Neural cell (in vitro differentiated cells): ENCODE results near the gene RIC1. TPM values are rescaled to one million over a fixed set of nuclear protein-coding genes. Genes with fewer than 3 reads are reported as not detected.

Source experiments
- H2AFZ ChIP-seq: fragments of 200-600, 300-800 bp; sonication (generic), shearing (Covaris generic); 2 replicates; pipeline ENCODE4 v1.6.0; 2014; ENCODE audit warnings: low read depth, mild to moderate bottlenecking, antibody characterized with exemption, low read length, moderate library complexity
- H3F3A ChIP-seq: fragments of 200-600 bp; shearing (Covaris generic); 2 replicates; pipeline ENCODE4 v1.6.1; 2016; ENCODE audit warnings: mild to moderate bottlenecking, moderate library complexity, mixed read lengths, antibody characterized with exemption, low read length; ENCODE audit not compliant: insufficient read depth, poor library complexity, severe bottlenecking
- H3K27ac ChIP-seq: fragments of 200-600, 300-800 bp; sonication (generic), shearing (Covaris generic); 2 replicates; pipeline ENCODE4 v1.5.1; 2014; ENCODE audit warnings: mild to moderate bottlenecking, low read length, moderate library complexity
- H3K27me3 ChIP-seq: fragments of 300-800, 200-600 bp; sonication (generic), shearing (Covaris generic); 2 replicates; pipeline ENCODE4 v1.6.0; 2014; ENCODE audit warnings: mild to moderate bottlenecking, low read depth, low read length, moderate library complexity; ENCODE audit not compliant: insufficient read depth
- H3K36me3 ChIP-seq: fragments of 300-800, 200-600 bp; sonication (generic), shearing (Covaris generic); 2 replicates; pipeline ENCODE4 v1.5.1; 2014; ENCODE audit warnings: mild to moderate bottlenecking, antibody characterized with exemption, low read length, moderate library complexity; ENCODE audit not compliant: insufficient read depth
- H3K4me2 ChIP-seq: fragments of 300-800, 200-600 bp; sonication (generic), shearing (Covaris generic); 2 replicates; pipeline ENCODE4 v1.6.0; 2014; ENCODE audit warnings: mild to moderate bottlenecking, low read length
- H3K4me3 ChIP-seq: fragments of 300-800, 200-600 bp; sonication (generic), shearing (Covaris generic); 2 replicates; pipeline ENCODE4 v1.5.1; 2014; ENCODE audit warnings: mild to moderate bottlenecking, low read length, moderate library complexity
- H3K79me2 ChIP-seq: fragments of 200-600 bp; shearing (Covaris generic); replicated peaks from 2 replicates; pipeline ENCODE4 v1.6.0; 2014; ENCODE audit warnings: mild to moderate bottlenecking, low read length, moderate library complexity; ENCODE audit not compliant: insufficient read depth
- H3K9ac ChIP-seq: fragments of 300-800, 200-600 bp; sonication (generic), shearing (Covaris generic); 2 replicates; pipeline ENCODE4 v1.6.1; 2016; ENCODE audit warnings: mild to moderate bottlenecking, low read length, mixed read lengths
- H3K9me2 ChIP-seq: fragments of 200-600 bp; shearing (Covaris generic); 2 replicates; pipeline ENCODE4 v1.6.1; 2016; ENCODE audit warnings: mild to moderate bottlenecking, low read length, mixed read lengths; ENCODE audit not compliant: insufficient read depth
- H3K9me3 ChIP-seq: fragments of 200-600, 300-800 bp; sonication (generic), shearing (Covaris generic); 2 replicates; pipeline ENCODE4 v1.6.1; 2016; ENCODE audit warnings: mild to moderate bottlenecking, mixed run types, low read length, moderate library complexity, mixed read lengths
- H4K20me1 ChIP-seq: fragments of 200-600 bp; shearing (Covaris generic); 2 replicates; pipeline ENCODE4 v1.6.1; 2016; ENCODE audit warnings: mild to moderate bottlenecking, mixed run types; ENCODE audit not compliant: insufficient read depth
- CTCF ChIP-seq: fragments of 450-650 bp; IDR thresholded peaks from 2 replicates; pipeline ENCODE4 v1.5.1; 2014; ENCODE audit warnings: antibody characterized with exemption, mild to moderate bottlenecking, moderate library complexity; ENCODE audit not compliant: poor library complexity, severe bottlenecking
- EP300 ChIP-seq: fragments of 450-650 bp; conservative IDR thresholded peaks from 2 replicates; pipeline ENCODE4 v1.6.1; 2014; ENCODE audit warnings: antibody characterized with exemption, mild to moderate bottlenecking, moderate library complexity; ENCODE audit not compliant: poor library complexity, severe bottlenecking
- EZH2 ChIP-seq: fragments of 200-600, 300-800 bp; shearing (Covaris generic), sonication (generic); IDR thresholded peaks from 2 replicates; pipeline ENCODE4 v1.6.1; 2014; ENCODE audit warnings: antibody characterized with exemption, low read length, borderline replicate concordance, mild to moderate bottlenecking; ENCODE audit not compliant: insufficient read depth, poor library complexity, severe bottlenecking
- MXI1 ChIP-seq: fragments of 450-650 bp; conservative IDR thresholded peaks from 2 replicates; pipeline ENCODE4 v1.6.1; 2014; ENCODE audit warnings: antibody characterized with exemption, mild to moderate bottlenecking; ENCODE audit not compliant: poor library complexity, severe bottlenecking
- POLR2AphosphoS5 ChIP-seq: IDR thresholded peaks from 2 replicates; pipeline ENCODE4 v1.6.1; 2012
- RAD21 ChIP-seq: fragments of 450-650 bp; conservative IDR thresholded peaks from 2 replicates; pipeline ENCODE4 v1.6.1; 2014; ENCODE audit warnings: antibody characterized with exemption, mild to moderate bottlenecking, moderate library complexity
- REST ChIP-seq: IDR thresholded peaks from 2 replicates; pipeline ENCODE4 v1.6.1; 2012; ENCODE audit warnings: borderline replicate concordance
- SMC3 ChIP-seq: fragments of 450-650 bp; conservative IDR thresholded peaks from 2 replicates; pipeline ENCODE4 v1.6.1; 2014; ENCODE audit warnings: antibody characterized with exemption, mild to moderate bottlenecking, moderate library complexity; ENCODE audit not compliant: poor library complexity
- TAF1 ChIP-seq: IDR thresholded peaks from 2 replicates; pipeline ENCODE4 v1.6.1; 2012; ENCODE audit warnings: low read depth
- polyA plus RNA-seq: library from polyadenylated mRNA; depleted of rRNA; stranded (reverse); fragments of >200 nt; gene quantifications from 2 replicates; pipeline ENCODE4 v1.2.3, GENCODE V29; 2014

The RIC1 gene
- polyA plus RNA-seq, 1 donor from 2014 or later = 9.9 TPM

GRCh38 chr9:5614192-5614591, 14.7 kb upstream of the RIC1 start:
- H3K27ac ChIP-seq = no peak overlapping the region
- H3K9me2 ChIP-seq = no peaks in the 10 kb centered on the region
- H3K9me3 ChIP-seq = no peaks in the 10 kb centered on the region
- H3F3A ChIP-seq = no peaks in the 10 kb centered on the region
- TF ChIP-seq RAD21 (no peak), TAF1 (no peak), EP300 (no peak), CTCF (no peak), MXI1 (no peak), SMC3 (no peak), REST (no peak), EZH2 (no peak), POLR2AphosphoS5 (no peak)
- no peak overlapping the region for H3K4me2 ChIP-seq
- no peak overlapping the region for H3K4me3 ChIP-seq
- H3K9ac ChIP-seq = no peak overlapping the region
- no peaks in the 10 kb centered on the region for H4K20me1 ChIP-seq
- no peak overlapping the region for H2AFZ ChIP-seq
- H3K27me3 ChIP-seq = no peaks in the 10 kb centered on the region
- no peaks in the 10 kb centered on the region for H3K36me3 ChIP-seq
- H3K79me2 ChIP-seq = no peaks in the 10 kb centered on the region

- H3K9ac ChIP-seq = no peak overlapping the region
- no peak overlapping the region for H3K27ac ChIP-seq
- H2AFZ ChIP-seq = no peak overlapping the region
- no peaks in the 10 kb centered on the region for H3K27me3 ChIP-seq
- no peaks in the 10 kb centered on the region for H3K36me3 ChIP-seq
- H4K20me1 ChIP-seq = no peaks in the 10 kb centered on the region
- no peaks in the 10 kb centered on the region for H3F3A ChIP-seq
- no peaks in the 10 kb centered on the region for H3K9me2 ChIP-seq
- TF ChIP-seq POLR2AphosphoS5 = no peak
- no peak for TF ChIP-seq CTCF
- TF ChIP-seq MXI1 = no peak
- no peak for TF ChIP-seq REST
- no peak for TF ChIP-seq RAD21
- TF ChIP-seq TAF1 = no peak
- TF ChIP-seq SMC3 = no peak
- TF ChIP-seq EP300 = no peak
- TF ChIP-seq EZH2 = no peak
- H3K4me2 ChIP-seq = no peak overlapping the region
- H3K4me3 ChIP-seq = no peak overlapping the region
- no peaks in the 10 kb centered on the region for H3K79me2 ChIP-seq
- H3K9me3 ChIP-seq = no peaks in the 10 kb centered on the region
These were observed 13.9 kb upstream of the RIC1 start for GRCh38 chr9:5614985-5615384.
